Eye (tissue), 1 donor: ENCODE data around the gene AGER.
A peak's percentile ranks its signal among the peaks of the same experiment; 100 is the strongest.
"Not testable (repeated sequence)": the region's sequence is repeated elsewhere in the genome, so short reads cannot be mapped to it uniquely, and the experiment has no call there.

Experiments used
- DNase-seq: peaks from one replicate; pipeline ENCODE4 v3.0.0-alpha.2; 2015

AGER gene

DNA sequence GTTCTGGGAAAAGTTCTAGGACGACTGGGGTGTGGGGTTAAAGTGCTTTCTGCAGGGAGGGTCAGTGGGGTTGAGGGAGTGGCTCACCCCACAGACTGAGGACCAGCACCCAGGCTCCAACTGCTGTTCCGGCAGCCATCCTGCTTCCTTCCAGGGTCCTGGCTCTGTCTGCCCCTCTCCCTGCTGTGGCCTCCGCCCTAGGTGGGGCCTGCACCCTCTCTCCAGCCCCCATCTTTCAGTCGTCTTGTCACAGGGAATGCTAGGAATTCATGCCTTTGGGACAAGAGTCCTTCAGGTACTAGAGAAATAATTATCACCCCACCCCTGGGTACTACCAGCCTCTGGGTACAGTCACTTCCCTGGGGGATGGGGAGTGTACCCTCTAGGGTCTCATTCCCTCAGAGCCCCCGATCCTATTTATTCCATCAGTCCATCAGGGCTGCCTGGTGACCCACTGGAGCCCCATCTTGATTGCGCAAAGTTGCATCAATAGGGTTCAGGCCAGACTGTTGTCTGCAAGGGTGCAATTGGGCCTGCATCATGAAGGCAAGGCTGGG is at the start of gene AGER:
TSS of gene AGER (minus strand) at position 170 of the 557 bp plus-strand sequence. CDS start at position 139, 31 bp downstream.
- no peak for DNase-seq

GRCh38 chr6:32226434-32226833 is 42.4 kb upstream of the AGER start:
- no peak for DNase-seq

- no peak for DNase-seq
Measured at GRCh38 chr6:32224696-32225095, 40.6 kb upstream of the AGER start.

- DNase-seq, result no peak
Measured at GRCh38 chr6:32223258-32224235, 39.5 kb upstream of the AGER start, which contains the start of gene NOTCH4. NOTCH4 (minus strand) TSS chr6:32224067; CDS start chr6:32223928, 139 bp downstream.

DNA sequence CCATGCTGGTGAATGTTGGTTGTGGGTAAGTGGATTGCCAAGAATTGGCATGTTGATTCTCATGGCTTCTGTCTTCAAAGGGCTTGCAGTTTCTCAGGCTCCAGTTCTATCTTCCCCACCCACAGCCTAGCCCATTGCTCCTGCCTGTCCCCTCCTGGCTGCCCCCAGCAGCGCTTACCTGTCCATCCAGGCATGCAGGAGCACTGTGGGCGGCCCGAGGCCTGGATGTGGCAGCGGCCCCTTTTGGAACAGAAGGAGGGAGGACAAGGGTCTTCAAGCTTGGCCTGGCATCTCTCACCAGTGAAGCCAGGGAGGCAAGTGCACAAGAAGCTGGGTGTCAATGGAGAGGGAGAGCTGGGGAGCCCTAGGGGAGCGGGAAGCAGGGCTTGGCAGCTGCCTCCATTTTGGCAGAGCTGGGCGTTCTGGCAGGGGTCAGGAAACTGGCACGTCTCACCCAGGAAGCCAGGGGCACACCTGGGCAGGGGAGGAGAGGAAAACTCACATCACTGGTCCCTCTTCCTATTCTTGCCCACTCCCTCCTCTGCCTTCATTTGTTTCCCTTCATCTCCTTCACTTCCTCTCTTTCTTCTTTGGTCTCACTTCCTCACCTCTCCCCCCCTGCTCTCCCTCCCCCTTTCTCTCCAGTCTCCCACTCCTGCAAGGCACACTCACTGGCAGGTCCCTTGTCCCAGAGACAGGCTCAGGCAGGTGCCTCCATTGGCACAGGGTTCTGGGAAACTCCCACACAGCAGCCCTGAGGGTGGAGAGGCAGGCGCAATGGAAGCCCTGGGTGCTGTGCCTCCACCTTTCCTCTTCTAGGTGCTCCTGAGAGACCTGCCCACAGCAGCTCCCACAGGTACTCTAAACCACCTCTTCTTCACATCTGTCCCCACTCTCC is 38.5 kb upstream of the AGER start:
- no peak for DNase-seq

DNA sequence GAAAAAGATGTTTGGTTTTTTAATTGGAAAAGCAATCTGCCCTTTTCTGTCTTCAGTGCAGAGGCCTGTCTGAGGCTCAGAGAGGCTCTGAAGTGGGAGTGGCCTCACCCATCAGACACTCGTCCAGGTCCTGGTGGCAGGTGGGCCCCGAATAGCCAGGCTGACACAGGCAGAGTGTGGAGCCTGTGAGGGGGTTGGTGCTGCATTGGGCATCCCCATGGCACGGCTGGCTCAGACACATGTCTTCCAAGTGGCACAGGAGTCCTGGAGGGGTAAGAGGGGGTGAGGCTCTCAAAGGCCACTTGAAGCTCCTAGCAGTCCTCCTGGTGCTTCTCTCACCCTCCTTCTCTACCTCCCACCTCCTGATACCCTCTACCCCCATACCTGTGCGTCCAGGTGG is 36.0 kb upstream of the AGER start:
- DNase-seq, result no peak

DNA sequence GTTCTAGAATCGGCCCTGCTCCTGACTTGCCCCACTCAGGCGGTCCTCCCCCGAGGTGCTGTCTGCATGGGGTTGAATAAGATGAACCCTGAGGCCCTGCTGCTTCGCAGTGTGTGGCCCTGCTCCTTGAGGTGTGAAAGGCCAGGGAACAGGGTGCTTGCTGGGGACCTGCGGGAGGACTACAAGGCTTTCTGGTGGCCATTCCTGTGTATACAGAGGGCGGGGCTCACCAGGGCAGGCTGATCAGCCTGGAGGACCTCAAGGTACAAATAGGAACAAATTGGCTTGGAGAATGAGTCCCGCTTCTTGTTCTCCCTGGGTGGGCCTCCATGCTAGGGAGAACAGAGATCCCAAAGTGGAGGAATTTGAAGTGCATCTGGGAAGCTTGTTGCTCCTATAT is 34.1 kb upstream of the AGER start:
- DNase-seq, result no peak

DNA sequence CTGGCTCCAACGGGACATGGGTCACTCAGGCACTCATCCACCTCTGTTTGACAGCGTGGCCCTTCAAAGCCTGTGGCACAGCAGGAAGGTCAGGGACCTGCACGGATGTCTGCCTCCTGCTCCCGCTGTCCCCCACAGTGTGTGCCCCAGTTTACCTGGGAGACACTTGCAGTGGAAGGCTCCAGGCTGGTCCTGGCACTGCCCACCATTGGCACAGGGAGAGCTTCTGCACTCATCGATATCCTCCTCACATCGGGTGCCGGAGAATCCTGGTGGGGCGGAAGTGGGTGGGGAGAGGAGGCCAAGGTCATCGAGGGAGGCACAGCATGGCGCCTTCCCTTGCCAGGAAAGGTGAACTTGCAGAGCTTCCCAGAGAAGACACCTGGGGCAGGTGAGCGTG is 32.9 kb upstream of the AGER start:
- DNase-seq, result no peak

DNA sequence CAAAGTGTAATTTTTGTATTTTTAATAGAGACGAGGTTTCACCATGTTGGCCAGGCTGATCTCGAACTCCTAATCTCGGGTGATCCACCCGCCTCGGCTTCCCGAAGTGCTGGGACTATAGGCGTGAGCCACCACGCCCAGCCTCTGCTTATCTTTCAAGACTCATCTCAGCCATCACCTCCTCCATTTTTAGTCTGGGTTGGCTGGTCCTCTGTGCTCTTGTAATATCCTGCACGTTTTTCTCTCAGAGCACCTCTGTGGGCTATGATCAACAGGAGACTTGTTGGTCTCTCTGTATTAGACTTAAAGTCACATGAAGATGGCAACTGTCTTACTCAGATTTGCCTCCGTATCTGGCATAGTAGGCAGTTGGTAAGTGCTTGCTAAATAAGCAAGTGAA is 32.2 kb upstream of the AGER start:
- DNase-seq, result no peak

DNA sequence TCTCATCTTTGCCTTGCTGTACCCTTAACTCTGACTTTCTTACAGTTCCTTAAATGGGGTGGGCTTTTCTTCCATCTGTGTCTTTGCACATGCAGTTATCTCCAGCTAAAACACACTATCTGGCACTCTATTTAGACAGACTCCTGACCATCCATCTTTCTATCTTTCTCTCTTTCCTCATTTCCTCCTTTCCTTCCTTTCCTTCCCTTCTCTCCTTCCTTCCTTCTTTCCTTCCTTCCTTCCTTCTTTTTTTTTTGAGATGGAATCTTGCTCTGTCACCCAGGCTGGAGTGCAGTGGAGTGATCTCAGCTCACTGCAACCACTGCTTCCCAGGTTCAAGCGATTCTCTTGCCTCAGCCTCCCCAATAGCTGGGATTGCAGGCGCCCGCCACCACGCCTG is 31.6 kb upstream of the AGER start:
- no peak for DNase-seq

- no peak for DNase-seq
Measured at GRCh38 chr6:32214126-32214525, 30.1 kb upstream of the AGER start.

GRCh38 chr6:32213649-32214048 is 29.6 kb upstream of the AGER start:
- no peak for DNase-seq

- no peak for DNase-seq
Measured at GRCh38 chr6:32212076-32212760, 28.2 kb upstream of the AGER start.

DNA sequence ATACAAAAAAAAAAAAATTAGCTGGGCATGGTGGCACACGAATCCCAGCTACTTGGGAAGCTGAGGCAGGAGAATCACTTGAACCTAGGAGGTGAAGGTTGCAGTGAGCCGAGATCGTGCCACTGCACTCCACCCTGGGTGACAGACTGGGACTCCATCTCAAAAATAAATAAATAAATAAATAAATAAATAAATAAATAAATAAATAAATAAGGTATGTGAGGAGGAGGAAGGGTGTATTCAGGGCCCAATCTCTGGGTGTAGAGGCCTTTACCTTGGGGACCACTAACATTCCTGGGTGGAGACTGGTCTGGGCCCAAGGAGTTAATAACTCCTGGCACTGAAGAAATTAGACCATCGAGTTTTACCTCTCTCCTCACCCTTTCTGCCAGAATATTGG is 27.4 kb upstream of the AGER start:
- DNase-seq, result not testable (repeated sequence)

GRCh38 chr6:32210191-32210601 is 26.1 kb upstream of the AGER start:
- no peak for DNase-seq

DNA sequence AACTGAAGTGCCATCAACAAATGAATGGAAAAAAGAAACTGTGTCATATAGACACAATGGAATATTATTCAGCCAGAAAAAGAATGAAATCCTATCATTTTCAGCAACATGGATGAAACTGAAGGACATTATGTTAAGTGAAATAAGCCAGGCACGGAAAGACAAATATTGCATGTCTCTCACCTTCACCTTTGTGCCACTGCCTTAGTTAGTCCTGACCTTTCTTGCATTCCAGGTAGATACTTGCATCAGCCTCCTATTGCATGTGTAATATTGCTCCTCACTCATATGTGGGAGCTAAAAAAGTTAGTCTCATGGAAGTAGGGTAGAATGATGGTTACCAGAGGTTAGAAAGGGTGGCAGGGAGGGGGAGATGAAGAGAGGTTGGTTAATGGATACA is 24.9 kb upstream of the AGER start:
- no peak for DNase-seq

DNA sequence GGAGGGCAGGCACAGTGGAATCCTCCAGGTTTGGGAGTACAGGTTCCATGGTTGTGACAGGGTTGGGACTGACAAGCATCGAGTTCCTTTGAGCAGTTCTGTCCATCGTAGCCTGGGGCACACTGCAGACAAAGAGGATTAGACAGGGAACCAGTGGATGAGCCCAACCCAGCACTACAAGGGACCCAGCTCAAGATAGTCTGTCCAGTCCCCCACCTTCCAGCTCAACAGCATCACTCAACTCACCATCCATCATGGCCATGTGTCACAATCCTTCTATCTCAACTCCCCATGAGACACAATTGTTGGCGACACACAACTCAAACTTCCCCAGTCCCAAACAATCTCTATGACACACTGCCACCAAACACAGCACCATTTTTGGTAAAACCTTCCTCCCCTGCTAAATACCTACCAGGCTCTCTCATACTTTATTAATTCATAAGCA is 20.2 kb upstream of the AGER start:
- DNase-seq, result no peak

DNA sequence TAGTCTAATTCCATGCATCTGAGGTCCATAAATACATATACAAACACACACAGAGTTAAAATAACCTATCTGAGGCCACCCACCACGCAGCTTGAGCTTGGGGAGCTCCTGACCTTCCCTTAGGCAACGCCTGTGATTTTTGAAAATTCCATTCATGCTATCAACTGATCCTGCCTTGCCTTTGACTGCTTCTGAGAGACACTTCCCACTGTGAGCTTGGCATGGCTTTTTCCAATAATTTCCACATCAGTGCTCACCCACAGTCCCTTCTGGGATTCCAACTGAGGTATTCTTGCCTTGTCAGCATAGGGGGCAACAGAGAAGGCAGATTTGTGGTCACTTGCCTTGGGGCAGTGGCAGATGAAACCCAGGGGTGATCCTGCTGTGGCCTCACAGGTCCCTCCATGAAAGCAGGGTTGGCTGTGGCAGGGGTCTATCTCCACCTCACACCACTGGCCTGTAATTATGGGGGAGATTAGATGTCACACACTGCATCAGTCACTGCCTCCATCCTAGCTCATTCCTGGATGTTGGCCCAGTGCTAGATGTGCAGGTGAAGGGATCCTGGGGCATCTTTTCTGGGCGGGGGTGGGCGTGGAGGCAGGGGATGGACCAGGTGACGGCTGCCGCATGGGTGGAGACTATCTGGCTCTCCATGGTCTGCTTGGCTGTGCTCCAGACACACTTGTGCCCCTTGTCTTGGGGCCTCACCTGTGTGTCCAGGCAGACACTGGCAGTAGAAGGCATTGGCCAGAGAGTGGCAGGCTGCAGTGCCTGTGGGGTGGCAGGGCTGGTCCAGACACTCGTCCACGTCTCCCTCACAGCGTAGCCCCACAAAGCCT is 19.6 kb upstream of the AGER start:
- DNase-seq, result peak; percentile 94

DNA sequence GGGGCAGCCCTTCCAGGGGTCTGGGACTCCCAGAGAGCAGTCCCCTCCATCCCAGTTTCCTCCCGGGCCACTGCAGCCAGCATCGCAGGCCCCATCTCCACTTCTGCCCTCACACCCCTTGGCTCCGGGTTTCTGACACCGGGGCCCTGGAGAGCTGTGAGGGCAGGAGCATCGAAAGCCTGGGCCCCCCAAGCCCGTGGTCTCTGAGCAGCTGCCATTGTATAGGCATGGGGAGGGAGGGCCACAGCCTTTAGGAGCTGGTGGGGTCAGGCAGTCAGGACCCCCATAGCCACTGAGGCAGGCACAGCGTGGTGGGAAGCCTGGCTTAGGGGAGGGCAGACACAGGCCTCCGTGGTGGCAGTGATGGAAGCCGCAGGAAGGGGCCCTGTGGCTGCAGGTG is 18.1 kb upstream of the AGER start:
- DNase-seq, result no peak

DNA sequence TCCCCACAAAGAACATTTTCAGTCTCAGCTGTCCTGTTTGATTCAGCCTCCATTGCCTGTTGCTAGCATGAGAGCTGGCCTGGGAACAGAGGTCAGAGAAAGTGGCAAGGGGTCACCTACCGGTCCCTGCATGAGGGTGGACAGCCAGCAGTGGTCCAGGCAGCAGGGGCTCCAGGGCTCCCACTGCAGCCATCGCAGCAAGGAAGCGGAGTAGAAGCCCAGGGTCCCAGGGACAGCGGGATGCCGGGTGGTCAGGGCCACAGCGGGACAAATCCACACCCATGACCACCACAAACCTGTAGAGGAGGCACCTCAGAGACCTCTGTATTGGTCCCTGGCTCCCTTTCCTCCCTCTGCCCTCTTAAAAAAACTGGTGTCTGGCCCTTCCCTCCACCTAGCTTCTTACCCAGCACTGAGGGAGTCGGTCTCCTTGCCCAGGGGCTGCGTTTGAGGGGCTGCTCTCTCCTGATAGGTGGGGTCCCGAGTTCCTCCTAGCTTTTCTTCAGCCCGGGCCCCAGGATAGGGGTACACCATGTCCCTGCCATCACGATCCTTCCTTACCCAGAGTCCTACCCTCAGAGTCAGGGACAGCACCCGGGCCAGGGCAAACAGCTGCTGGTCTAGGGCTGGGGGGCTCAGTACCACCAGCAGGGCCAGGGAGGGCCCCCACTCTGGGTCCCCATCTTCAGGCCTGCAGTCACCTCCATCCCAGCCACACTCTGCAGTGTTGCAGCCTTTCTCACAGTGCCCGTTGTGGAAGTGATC is 16.8 kb upstream of the AGER start:
- no peak for DNase-seq

DNA sequence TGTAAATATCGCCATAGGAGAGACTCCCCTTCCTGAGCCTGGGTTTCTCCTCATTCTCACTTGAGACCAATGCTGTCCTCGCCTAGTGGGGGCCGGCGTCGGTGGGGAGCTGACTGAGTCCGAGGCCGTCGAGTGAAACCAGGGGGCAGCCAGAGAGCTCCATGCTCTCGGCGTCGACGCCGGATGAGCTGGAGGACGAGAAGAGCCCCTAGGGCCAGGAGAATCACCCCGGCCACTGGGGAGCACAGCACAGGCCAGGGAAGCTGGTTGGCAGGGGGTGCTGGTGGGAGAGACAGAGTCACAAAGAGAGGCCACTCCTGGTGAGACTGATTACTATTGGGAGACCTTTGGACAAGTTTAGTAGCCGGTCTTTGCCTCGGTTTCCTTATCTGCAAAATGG is 14.8 kb upstream of the AGER start:
- no peak for DNase-seq
